GM12878 (cell line): ENCODE measurements around the gene BCAP31. TPM values are rescaled to one million over a fixed set of nuclear protein-coding genes. Genes with fewer than 3 reads are reported as not detected.

ENCODE experiments used
- ATAC-seq: fragments of 200-7000 bp; cut with Tn5 transposase; 3 replicates; pipeline ENCODE4 v1.9.1; 2020; ENCODE audit warnings: mild to moderate bottlenecking, moderate library complexity
- BruUV-seq: library from RNA; stranded (reverse); fragments of 400-500 nt; replicated peaks from 2 replicates; lab custom pipeline; 2021; lab: Mats Ljungman, UMichigan
- CTCF ChIA-PET: fragments of 300-600 bp; sonication (Branson Sonifier 250); formaldehyde crosslinking; extraction: SDS; loops from one replicate; lab custom pipeline; 2021; ENCODE audit warnings: inconsistent platforms; lab: Yijun Ruan, JAX
- POLR2A ChIA-PET: fragments of 350-600 bp; formaldehyde crosslinking; extraction: SDS; loops from one replicate; lab custom pipeline; 2021; ENCODE audit warnings: inconsistent platforms; lab: Charles Lee
- RAD21 ChIA-PET: fragments of 300-600 bp; sonication (Branson Sonifier 250); formaldehyde crosslinking; loops from one replicate; lab custom pipeline; 2023; ENCODE audit warnings: antibody characterized with exemption; ENCODE audit not compliant: unreplicated experiment; lab: Charles Lee
- SMC1A ChIA-PET: fragments of 300-600 bp; sonication (Branson Sonifier 250); formaldehyde crosslinking; loops from one replicate; lab custom pipeline; 2023; ENCODE audit not compliant: unreplicated experiment, uncharacterized antibody; lab: Charles Lee
- DNase-seq: peaks from one replicate; pipeline ENCODE4 v3.0.0-alpha.2; 2011; ENCODE audit warnings: low read depth, low spot score
- FAIRE-seq: peaks from 3 replicates; lab custom pipeline; 2011; peaks lifted over from hg19 to GRCh38; lab: Jason Lieb, UNC
- H2AFZ ChIP-seq: 2 replicates; pipeline ENCODE4 v1.6.0; 2011; ENCODE audit warnings: low read depth, low read length, control low read depth; ENCODE audit not compliant: control insufficient read depth
- H3K27ac ChIP-seq: 2 replicates; pipeline ENCODE4 v1.5.1; 2011; ENCODE audit warnings: control low read depth; ENCODE audit not compliant: control insufficient read depth, insufficient read depth
- H3K27me3 ChIP-seq, 2 experiments: replicated peaks in 1 of 2; 2 replicates each; pipeline versions ENCODE4 v1.6.0 to v1.6.1; 2011; ENCODE audit warnings: low read length in 1 of 2; ENCODE audit not compliant: control insufficient read depth in 2 of 2, insufficient read depth in 2 of 2
- H3K36me3 ChIP-seq, 2 experiments: 2 replicates each; pipeline ENCODE4 v1.5.1; 2011; ENCODE audit warnings: low read length in 1 of 2; ENCODE audit not compliant: control insufficient read depth in 2 of 2, insufficient read depth in 2 of 2
- H3K4me1 ChIP-seq: 2 replicates; pipeline ENCODE4 v1.6.1; 2011; ENCODE audit warnings: mild to moderate bottlenecking, low read length, moderate library complexity, mixed read lengths; ENCODE audit not compliant: control insufficient read depth, insufficient read depth
- H3K4me2 ChIP-seq: 2 replicates; pipeline ENCODE4 v1.6.0; 2011; ENCODE audit warnings: control low read depth; ENCODE audit not compliant: control insufficient read depth, insufficient read depth
- H3K4me3 ChIP-seq: fragments of 200-600 bp; sonication (generic); 2 replicates; pipeline ENCODE4 v1.5.1; 2016
- H3K79me2 ChIP-seq: 2 replicates; pipeline ENCODE4 v1.6.0; 2011; ENCODE audit warnings: low read length; ENCODE audit not compliant: control insufficient read depth, insufficient read depth
- H3K9ac ChIP-seq: 2 replicates; pipeline ENCODE4 v1.8.0; 2011; ENCODE audit warnings: low read length, control low read depth, mixed read lengths; ENCODE audit not compliant: control insufficient read depth, insufficient read depth
- H3K9me3 ChIP-seq: replicated peaks from 3 replicates; pipeline ENCODE4 v1.5.1; 2011; ENCODE audit warnings: mild to moderate bottlenecking, low read length; ENCODE audit not compliant: control insufficient read depth, insufficient read depth
- H4K20me1 ChIP-seq: 2 replicates; pipeline ENCODE4 v1.6.0; 2011; ENCODE audit not compliant: control insufficient read depth, insufficient read depth
- CBX5 ChIP-seq: sonication (generic); IDR thresholded peaks from 2 replicates; pipeline ENCODE4 v1.6.1; 2016; ENCODE audit warnings: low read depth, moderate library complexity, mild to moderate bottlenecking, inconsistent platforms
- FOS ChIP-seq: IDR thresholded peaks from 3 replicates; pipeline ENCODE4 v1.6.1; 2011; ENCODE audit warnings: borderline replicate concordance; ENCODE audit not compliant: insufficient read length; ENCODE audit errors: extremely low read depth
- IRF3 ChIP-seq: fragments of 450-650 bp; IDR thresholded peaks from 2 replicates; pipeline ENCODE4 v1.6.1; 2014; ENCODE audit warnings: mild to moderate bottlenecking
- POLR2AphosphoS5 ChIP-seq: IDR thresholded peaks from 2 replicates; pipeline ENCODE4 v1.6.1; 2011; ENCODE audit warnings: mild to moderate bottlenecking, low read length, inconsistent platforms
- SMC3 ChIP-seq: IDR thresholded peaks from 2 replicates; pipeline ENCODE4 v1.6.1; 2011; ENCODE audit warnings: low read length, improper control_type of control experiment, borderline replicate concordance
- SRF ChIP-seq, 2 experiments: IDR thresholded peaks; 2 replicates each; pipeline ENCODE4 v1.6.1; 2011; ENCODE audit warnings: low read depth in 2 of 2, low read length in 2 of 2, mild to moderate bottlenecking in 1 of 2, moderate library complexity in 1 of 2
- SUPT20H ChIP-seq: IDR thresholded peaks from 2 replicates; pipeline ENCODE4 v1.6.1; 2011; ENCODE audit warnings: low read depth, mild to moderate bottlenecking, low read length, moderate library complexity, borderline replicate concordance; ENCODE audit not compliant: control insufficient read depth
- TCF3 ChIP-seq: IDR thresholded peaks from 2 replicates; pipeline ENCODE4 v1.6.1; 2012; ENCODE audit warnings: low read depth, mild to moderate bottlenecking, low read length, borderline replicate concordance; ENCODE audit not compliant: insufficient read depth
- WGBS: methylation state at CpG from one replicate; pipeline ENCODE4 v1.1.6; 2016; ENCODE audit warnings: low lambda C conversion rate; ENCODE audit not compliant: insufficient replicate concordance, insufficient coverage; ENCODE audit errors: missing lambda C conversion rate; 5-methylcytosine and 5-hydroxymethylcytosine counted together
- in situ Hi-C: fragments of 300-500 bp; cut with MboI; formaldehyde crosslinking; loops from 9 replicates; pipeline ENCODE4 v1.14.3; 2018; ENCODE audit warnings: mixed read lengths
- intact Hi-C: fragments of 100-400 bp; cut with micrococcal nuclease; formaldehyde crosslinking; loops from one replicate; pipeline ENCODE4 v1.14.2; 2022; ENCODE audit not compliant: unreplicated experiment
- polyA plus RNA-seq, 11 experiments: library from polyadenylated mRNA; depleted of rRNA in 4 of 11; unstranded in 6 of 11; stranded (reverse) in 5 of 11; fragments of >200 nt; fragmentation: Nextera tagmentation in 4 of 11; fragmentation: Illumina TruSeq in 1 of 11; extraction: Ambion mirVana in 4 of 11; extraction: Trizol in 1 of 11; gene quantifications; 1 replicate in 1 of 11; 2 replicates in 10 of 11; pipeline versions ENCODE4 v1.2.1 to v1.2.3, GENCODE V29; 2011 to 2016; ENCODE audit warnings: inconsistent platforms in 2 of 11, missing spikeins in 2 of 11, low read depth in 1 of 11
- total RNA-seq, 4 experiments: library from RNA; depleted of rRNA in 3 of 4; stranded (reverse); fragments of >200 nt in 3 of 4; fragmentation: Illumina TruSeq in 1 of 4; extraction: Trizol in 1 of 4; gene quantifications; 2 replicates each; pipeline versions ENCODE4 v1.2.1 to v1.2.3, GENCODE V29; 2013 to 2021
- TF ChIP-seq, protein P1 (sequence below), 3 experiments: IDR thresholded peaks in 2 of 3; conservative IDR thresholded peaks in 1 of 3; 2 replicates each; pipeline ENCODE4 v1.5.1; 2011; ENCODE audit warnings: low read depth in 3 of 3, low read length in 3 of 3, mild to moderate bottlenecking in 3 of 3, control low read depth in 2 of 3, moderate library complexity in 2 of 3, inconsistent platforms in 1 of 3, mixed read lengths in 1 of 3; ENCODE audit not compliant: control insufficient read depth in 2 of 3, insufficient read depth in 1 of 3; ENCODE audit errors: extremely low read depth in 1 of 3
- TF ChIP-seq, protein P2 (sequence below): fragments of 150-350 bp; IDR thresholded peaks from 2 replicates; pipeline ENCODE4 v1.6.1; 2016; ENCODE audit warnings: low read depth, low read length
- TF ChIP-seq, protein P3 (sequence below): fragments of 450-650 bp; formaldehyde crosslinking; IDR thresholded peaks from 2 replicates; pipeline ENCODE4 v1.4.0; 2022; ENCODE audit warnings: mild to moderate bottlenecking, moderate library complexity

BCAP31 gene
- total and polyA plus RNA-seq, 10 of the 15 experiments (the other 5 are each of a cell fraction or from before 2014, with no cell fraction given): 63.1 to 246 (median 95.6) TPM

- H3K4me2 ChIP-seq: no peak within 1 kb of the TSS
- SMC1A ChIA-PET: no interaction called here
- H3K36me3 ChIP-seq: no peaks in the 10 kb centered on the region
- ATAC-seq: peak; percentile 95
- no peak within 1 kb of the TSS for H2AFZ ChIP-seq
- H3K4me3 ChIP-seq: no peak within 1 kb of the TSS
- no peak for FAIRE-seq
- intact Hi-C loops: loop anchor here (1.0 to 5.0 kb wide), 3 partner anchors 183 to 288 kb away; no protein-coding TSS in a partner anchor
- 12% methylated on average over 26 of the region's 26 CpGs for WGBS
- RAD21 ChIA-PET: interaction anchor here (0.5 kb wide), 1 partner anchor 181 kb away, joined by 3 read pairs; no protein-coding TSS in a partner anchor
- H4K20me1 ChIP-seq: no peaks in the 10 kb centered on the region
- H3K27me3 ChIP-seq: no peaks in the 10 kb centered on the region
- CTCF ChIA-PET: interaction anchor here (0.6 to 2.3 kb wide), 6 partner anchors 10 to 205 kb away, joined by 3 to 26 read pairs (median 4); partner anchors contain the start of gene SLC6A8
- no TSS peak for BruUV-seq
- H3K27ac ChIP-seq: no peak within 1 kb of the TSS
- POLR2A ChIA-PET: no interaction called here
- no peaks in the 10 kb centered on the region for H3K79me2 ChIP-seq
- H3K9me3 ChIP-seq: no peaks in the 10 kb centered on the region; the same call in 2 of the 3 replicates
- H3K9ac ChIP-seq: no peak within 1 kb of the TSS
- no peaks in the 10 kb centered on the region for H3K4me1 ChIP-seq
- peak; percentile 0 for DNase-seq
- in situ Hi-C loops: loop anchor here (5.0 kb wide), 1 partner anchor 198 kb away; no protein-coding TSS in a partner anchor
- TF ChIP-seq TCF3 (no peak), FOS (no peak), POLR2AphosphoS5 (no peak), SRF (IDR thresholded peaks at IDR 0.05; ENCODE audit: low read depth in 2 of 2, low read length in 2 of 2) (no peak), IRF3 (no peak), SMC3 (peak; percentile 83), CBX5 (no peak), SUPT20H (no peak)
- TF ChIP-seq, protein P1, sequence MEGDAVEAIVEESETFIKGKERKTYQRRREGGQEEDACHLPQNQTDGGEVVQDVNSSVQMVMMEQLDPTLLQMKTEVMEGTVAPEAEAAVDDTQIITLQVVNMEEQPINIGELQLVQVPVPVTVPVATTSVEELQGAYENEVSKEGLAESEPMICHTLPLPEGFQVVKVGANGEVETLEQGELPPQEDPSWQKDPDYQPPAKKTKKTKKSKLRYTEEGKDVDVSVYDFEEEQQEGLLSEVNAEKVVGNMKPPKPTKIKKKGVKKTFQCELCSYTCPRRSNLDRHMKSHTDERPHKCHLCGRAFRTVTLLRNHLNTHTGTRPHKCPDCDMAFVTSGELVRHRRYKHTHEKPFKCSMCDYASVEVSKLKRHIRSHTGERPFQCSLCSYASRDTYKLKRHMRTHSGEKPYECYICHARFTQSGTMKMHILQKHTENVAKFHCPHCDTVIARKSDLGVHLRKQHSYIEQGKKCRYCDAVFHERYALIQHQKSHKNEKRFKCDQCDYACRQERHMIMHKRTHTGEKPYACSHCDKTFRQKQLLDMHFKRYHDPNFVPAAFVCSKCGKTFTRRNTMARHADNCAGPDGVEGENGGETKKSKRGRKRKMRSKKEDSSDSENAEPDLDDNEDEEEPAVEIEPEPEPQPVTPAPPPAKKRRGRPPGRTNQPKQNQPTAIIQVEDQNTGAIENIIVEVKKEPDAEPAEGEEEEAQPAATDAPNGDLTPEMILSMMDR (IDR thresholded peaks at IDR 0.05 in 2 of 3, conservative IDR thresholded peaks at IDR 0.05 in 1 of 3; ENCODE audit: control insufficient read depth in 2 of 3, extremely low read depth in 1 of 3, insufficient read depth in 1 of 3, low read depth in 3 of 3, low read length in 3 of 3): peak; percentile 79 to 90 (median 87)
- TF ChIP-seq, protein P2, sequence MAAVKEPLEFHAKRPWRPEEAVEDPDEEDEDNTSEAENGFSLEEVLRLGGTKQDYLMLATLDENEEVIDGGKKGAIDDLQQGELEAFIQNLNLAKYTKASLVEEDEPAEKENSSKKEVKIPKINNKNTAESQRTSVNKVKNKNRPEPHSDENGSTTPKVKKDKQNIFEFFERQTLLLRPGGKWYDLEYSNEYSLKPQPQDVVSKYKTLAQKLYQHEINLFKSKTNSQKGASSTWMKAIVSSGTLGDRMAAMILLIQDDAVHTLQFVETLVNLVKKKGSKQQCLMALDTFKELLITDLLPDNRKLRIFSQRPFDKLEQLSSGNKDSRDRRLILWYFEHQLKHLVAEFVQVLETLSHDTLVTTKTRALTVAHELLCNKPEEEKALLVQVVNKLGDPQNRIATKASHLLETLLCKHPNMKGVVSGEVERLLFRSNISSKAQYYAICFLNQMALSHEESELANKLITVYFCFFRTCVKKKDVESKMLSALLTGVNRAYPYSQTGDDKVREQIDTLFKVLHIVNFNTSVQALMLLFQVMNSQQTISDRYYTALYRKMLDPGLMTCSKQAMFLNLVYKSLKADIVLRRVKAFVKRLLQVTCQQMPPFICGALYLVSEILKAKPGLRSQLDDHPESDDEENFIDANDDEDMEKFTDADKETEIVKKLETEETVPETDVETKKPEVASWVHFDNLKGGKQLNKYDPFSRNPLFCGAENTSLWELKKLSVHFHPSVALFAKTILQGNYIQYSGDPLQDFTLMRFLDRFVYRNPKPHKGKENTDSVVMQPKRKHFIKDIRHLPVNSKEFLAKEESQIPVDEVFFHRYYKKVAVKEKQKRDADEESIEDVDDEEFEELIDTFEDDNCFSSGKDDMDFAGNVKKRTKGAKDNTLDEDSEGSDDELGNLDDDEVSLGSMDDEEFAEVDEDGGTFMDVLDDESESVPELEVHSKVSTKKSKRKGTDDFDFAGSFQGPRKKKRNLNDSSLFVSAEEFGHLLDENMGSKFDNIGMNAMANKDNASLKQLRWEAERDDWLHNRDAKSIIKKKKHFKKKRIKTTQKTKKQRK: no peak
- TF ChIP-seq, protein P3, sequence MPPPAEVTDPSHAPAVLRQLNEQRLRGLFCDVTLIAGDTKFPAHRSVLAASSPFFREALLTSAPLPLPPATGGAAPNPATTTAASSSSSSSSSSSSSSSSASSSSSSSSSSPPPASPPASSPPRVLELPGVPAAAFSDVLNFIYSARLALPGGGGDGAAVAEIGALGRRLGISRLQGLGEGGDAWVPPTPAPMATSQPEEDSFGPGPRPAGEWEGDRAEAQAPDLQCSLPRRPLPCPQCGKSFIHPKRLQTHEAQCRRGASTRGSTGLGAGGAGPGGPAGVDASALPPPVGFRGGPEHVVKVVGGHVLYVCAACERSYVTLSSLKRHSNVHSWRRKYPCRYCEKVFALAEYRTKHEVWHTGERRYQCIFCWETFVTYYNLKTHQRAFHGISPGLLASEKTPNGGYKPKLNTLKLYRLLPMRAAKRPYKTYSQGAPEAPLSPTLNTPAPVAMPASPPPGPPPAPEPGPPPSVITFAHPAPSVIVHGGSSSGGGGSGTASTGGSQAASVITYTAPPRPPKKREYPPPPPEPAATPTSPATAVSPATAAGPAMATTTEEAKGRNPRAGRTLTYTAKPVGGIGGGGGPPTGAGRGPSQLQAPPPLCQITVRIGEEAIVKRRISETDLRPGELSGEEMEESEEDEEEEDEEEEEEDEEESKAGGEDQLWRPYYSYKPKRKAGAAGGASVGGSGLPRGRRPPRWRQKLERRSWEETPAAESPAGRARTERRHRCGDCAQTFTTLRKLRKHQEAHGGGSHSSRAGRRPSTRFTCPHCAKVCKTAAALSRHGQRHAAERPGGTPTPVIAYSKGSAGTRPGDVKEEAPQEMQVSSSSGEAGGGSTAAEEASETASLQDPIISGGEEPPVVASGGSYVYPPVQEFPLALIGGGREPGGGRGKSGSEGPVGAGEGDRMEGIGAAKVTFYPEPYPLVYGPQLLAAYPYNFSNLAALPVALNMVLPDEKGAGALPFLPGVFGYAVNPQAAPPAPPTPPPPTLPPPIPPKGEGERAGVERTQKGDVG (CRISPR knock-in tag): no peak
These were observed 40.0 kb upstream of the BCAP31 start, which contains the start of gene PLXNB3 for GRCh38 chrX:153763989-153764755. Gene PLXNB3 (plus strand): TSS chrX:153764249. CDS start chrX:153765536, 1,287 bp downstream.
